ENCODE measurements around the gene KIF13A.

Gene KIF13A

GRCh38 chr6:17962436-17963031 lies 24.9 kb downstream of the KIF13A start:
- DNase-seq (ENCODE audit: low spot score) (no peak), ATAC-seq (ENCODE audit: low read depth) (peak; percentile 89)
- TF ChIP-seq, protein P1, sequence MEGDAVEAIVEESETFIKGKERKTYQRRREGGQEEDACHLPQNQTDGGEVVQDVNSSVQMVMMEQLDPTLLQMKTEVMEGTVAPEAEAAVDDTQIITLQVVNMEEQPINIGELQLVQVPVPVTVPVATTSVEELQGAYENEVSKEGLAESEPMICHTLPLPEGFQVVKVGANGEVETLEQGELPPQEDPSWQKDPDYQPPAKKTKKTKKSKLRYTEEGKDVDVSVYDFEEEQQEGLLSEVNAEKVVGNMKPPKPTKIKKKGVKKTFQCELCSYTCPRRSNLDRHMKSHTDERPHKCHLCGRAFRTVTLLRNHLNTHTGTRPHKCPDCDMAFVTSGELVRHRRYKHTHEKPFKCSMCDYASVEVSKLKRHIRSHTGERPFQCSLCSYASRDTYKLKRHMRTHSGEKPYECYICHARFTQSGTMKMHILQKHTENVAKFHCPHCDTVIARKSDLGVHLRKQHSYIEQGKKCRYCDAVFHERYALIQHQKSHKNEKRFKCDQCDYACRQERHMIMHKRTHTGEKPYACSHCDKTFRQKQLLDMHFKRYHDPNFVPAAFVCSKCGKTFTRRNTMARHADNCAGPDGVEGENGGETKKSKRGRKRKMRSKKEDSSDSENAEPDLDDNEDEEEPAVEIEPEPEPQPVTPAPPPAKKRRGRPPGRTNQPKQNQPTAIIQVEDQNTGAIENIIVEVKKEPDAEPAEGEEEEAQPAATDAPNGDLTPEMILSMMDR (IDR thresholded peaks at IDR 0.05; ENCODE audit: poor library complexity, severe bottlenecking) = no peak
- Histone ChIP-seq H3K9me3 (ENCODE audit: severe bottlenecking) (no peaks in the 10 kb centered on the region), H3K27me3 (ENCODE audit: insufficient read depth, poor library complexity, severe bottlenecking) (no peaks in the 10 kb centered on the region), H3K36me3 (ENCODE audit: low read depth) (no peaks in the 10 kb centered on the region), H3K27ac (ENCODE audit: poor library complexity, severe bottlenecking) (peak overlapping the region; percentile 35), H3K4me3 (ENCODE audit: severe bottlenecking) (no peak overlapping the region), H3K4me1 (ENCODE audit: insufficient read depth, poor library complexity, severe bottlenecking) (peaks cover 18% of the 10 kb centered on the region)

DNA sequence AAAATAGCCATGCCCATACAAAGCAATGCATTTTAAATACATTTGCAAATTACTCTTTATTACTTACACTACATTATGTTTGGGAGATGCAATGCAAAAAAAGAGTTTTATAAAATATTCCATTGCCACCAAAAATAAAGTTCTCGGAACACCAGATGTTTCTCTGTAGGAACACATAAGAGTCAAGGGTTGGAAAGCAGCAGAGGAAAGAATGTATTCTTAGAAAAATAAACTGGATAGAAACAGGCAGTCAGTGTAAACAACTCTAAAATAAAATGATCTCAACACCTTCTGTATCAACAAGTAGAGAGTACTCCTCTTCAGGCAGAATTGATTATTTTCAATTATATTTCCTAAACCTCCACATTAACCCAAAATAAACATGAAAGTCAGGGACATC lies 28.1 kb downstream of the KIF13A start:
- DNase-seq (ENCODE audit: low spot score) (no peak), ATAC-seq (ENCODE audit: low read depth) (no peak)
- Histone ChIP-seq H3K36me3 (ENCODE audit: low read depth) (no peaks in the 10 kb centered on the region), H3K27ac (ENCODE audit: poor library complexity, severe bottlenecking) (no peak overlapping the region), H3K4me1 (ENCODE audit: insufficient read depth, poor library complexity, severe bottlenecking) (peaks cover 6% of the 10 kb centered on the region), H3K4me3 (ENCODE audit: severe bottlenecking) (no peak overlapping the region), H3K27me3 (ENCODE audit: insufficient read depth, poor library complexity, severe bottlenecking) (no peaks in the 10 kb centered on the region), H3K9me3 (ENCODE audit: severe bottlenecking) (no peaks in the 10 kb centered on the region)
- TF ChIP-seq, protein P1 (IDR thresholded peaks at IDR 0.05; ENCODE audit: poor library complexity, severe bottlenecking) = no peak

GRCh38 chr6:17957904-17958620 lies 29.4 kb downstream of the KIF13A start:
- no peak for ATAC-seq (ENCODE audit: low read depth)
- H3K36me3 ChIP-seq (ENCODE audit: low read depth) = no peaks in the 10 kb centered on the region

GRCh38 chr6:17957498-17957897 lies 29.9 kb downstream of the KIF13A start:
- Histone ChIP-seq H3K4me3 (ENCODE audit: severe bottlenecking) (no peak overlapping the region), H3K27me3 (ENCODE audit: insufficient read depth, poor library complexity, severe bottlenecking) (no peaks in the 10 kb centered on the region), H3K9me3 (ENCODE audit: severe bottlenecking) (no peaks in the 10 kb centered on the region), H3K36me3 (ENCODE audit: low read depth) (no peaks in the 10 kb centered on the region), H3K4me1 (ENCODE audit: insufficient read depth, poor library complexity, severe bottlenecking) (peaks cover 3% of the 10 kb centered on the region), H3K27ac (ENCODE audit: poor library complexity, severe bottlenecking) (no peak overlapping the region)
- DNase-seq (ENCODE audit: low spot score) (no peak), ATAC-seq (ENCODE audit: low read depth) (no peak)
- TF ChIP-seq, protein P1 (IDR thresholded peaks at IDR 0.05; ENCODE audit: poor library complexity, severe bottlenecking) = no peak

More at GRCh38 chr6:17957904-17958620, 29.4 kb downstream of the KIF13A start:
- TF ChIP-seq, protein P1 (IDR thresholded peaks at IDR 0.05; ENCODE audit: poor library complexity, severe bottlenecking) = no peak
- no peak for DNase-seq (ENCODE audit: low spot score)
- H3K27me3 ChIP-seq (ENCODE audit: insufficient read depth, poor library complexity, severe bottlenecking) = no peaks in the 10 kb centered on the region
- peaks cover 6% of the 10 kb centered on the region for H3K4me1 ChIP-seq (ENCODE audit: insufficient read depth, poor library complexity, severe bottlenecking)
- no peak overlapping the region for H3K27ac ChIP-seq (ENCODE audit: poor library complexity, severe bottlenecking)
- no peaks in the 10 kb centered on the region for H3K9me3 ChIP-seq (ENCODE audit: severe bottlenecking)
- no peak overlapping the region for H3K4me3 ChIP-seq (ENCODE audit: severe bottlenecking)

GRCh38 chr6:17957086-17957485 lies 30.3 kb downstream of the KIF13A start:
- H3K27ac ChIP-seq (ENCODE audit: poor library complexity, severe bottlenecking) = no peak overlapping the region
- no peaks in the 10 kb centered on the region for H3K36me3 ChIP-seq (ENCODE audit: low read depth)
- no peaks in the 10 kb centered on the region for H3K27me3 ChIP-seq (ENCODE audit: insufficient read depth, poor library complexity, severe bottlenecking)
- TF ChIP-seq, protein P1 (IDR thresholded peaks at IDR 0.05; ENCODE audit: poor library complexity, severe bottlenecking) = no peak
- H3K9me3 ChIP-seq (ENCODE audit: severe bottlenecking) = no peaks in the 10 kb centered on the region
- H3K4me1 ChIP-seq (ENCODE audit: insufficient read depth, poor library complexity, severe bottlenecking) = no peaks in the 10 kb centered on the region
- no peak for ATAC-seq (ENCODE audit: low read depth)
- no peak for DNase-seq (ENCODE audit: low spot score)
- no peak overlapping the region for H3K4me3 ChIP-seq (ENCODE audit: severe bottlenecking)
